ENCODE results near the gene MLIP.
A peak's percentile ranks its signal among the peaks of the same experiment; 100 is the strongest.

MLIP gene

DNA sequence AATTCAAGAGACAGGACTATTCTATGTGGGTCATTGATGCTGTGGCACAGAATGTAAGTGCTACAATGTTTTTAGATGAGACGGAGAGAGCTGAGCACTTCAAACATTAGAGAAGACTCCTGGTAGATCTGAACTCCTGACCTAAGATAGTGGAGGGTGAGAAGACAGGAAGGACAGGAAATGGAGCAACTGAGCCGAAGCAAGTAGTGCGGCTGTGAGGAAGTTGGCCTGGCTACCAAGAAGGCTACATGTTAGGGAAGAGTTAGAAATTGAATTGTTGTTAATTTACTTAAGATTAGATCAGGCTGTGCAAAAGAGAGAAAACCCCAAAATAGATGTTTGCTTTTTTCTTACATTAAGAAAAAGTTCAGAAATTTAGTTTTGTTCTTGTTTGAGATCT, 14.4 kb upstream of the MLIP start:
- no peak for DNase-seq

DNA sequence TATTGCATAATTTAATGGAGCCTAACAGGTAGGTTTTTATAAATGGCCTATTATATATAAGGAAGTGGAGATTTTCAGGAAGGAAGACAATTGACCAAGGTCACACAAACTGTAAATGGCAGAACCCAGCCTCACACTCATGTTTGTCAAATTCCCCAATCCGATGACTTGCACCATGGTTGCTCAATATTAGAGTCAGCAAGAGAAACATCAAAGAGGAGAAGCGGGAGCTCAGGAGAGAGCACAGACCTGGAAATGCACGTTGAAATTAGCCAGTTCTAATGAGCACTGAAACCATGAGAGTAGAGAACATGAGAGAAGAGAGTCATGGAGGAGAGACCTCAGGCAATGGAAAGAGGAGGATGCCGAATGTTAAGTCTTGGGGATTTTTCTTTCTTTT, 13.5 kb upstream of the MLIP start:
- no peak for DNase-seq

DNA sequence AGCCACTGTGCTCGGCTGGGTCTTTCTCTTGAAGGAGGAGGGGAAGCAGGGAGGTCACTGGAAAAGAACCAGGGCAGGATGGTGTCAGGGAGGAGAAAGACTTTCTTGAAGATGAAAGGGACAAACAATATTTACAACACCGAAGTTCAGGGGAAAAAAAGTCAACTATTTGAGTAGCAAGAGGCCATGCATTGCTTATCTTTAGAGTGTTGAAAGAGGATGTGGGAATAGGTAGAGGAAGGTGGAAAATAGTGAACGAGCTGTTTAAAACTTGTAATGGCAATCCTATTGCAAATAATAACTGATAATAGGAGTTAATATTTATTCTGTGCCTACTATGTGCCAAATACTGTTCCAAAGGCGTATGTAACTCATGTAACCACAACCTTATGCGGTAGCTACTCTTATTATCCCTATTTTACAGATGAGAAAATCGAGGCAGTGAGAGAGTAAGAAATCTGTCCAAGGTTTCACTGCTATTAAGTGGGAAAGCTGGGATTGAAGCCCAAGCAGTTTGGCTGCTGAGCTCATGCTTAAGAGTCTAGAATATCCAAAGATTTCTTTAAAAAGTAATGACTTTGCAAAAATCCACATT, 12.7 kb upstream of the MLIP start:
- DNase-seq: no peak

DNA sequence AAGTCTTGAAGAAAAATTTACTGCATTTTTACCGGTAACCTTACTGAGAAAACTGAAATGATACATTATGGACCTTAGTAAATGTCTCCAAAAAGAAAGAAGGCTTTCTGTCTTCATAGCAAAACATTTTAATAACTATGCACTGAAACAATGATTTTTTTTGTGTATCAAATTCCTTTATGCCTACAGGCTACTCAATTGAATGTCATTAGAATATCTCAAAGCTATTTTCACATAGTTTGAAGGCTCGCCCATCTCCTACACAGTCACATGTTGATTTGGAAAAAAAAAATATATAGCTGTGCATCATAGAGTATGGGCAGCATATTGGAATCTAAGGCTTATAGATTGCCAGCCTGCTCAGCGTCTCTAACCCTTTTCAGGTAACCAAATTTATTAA, 12.0 kb upstream of the MLIP start:
- no peak for DNase-seq

DNA sequence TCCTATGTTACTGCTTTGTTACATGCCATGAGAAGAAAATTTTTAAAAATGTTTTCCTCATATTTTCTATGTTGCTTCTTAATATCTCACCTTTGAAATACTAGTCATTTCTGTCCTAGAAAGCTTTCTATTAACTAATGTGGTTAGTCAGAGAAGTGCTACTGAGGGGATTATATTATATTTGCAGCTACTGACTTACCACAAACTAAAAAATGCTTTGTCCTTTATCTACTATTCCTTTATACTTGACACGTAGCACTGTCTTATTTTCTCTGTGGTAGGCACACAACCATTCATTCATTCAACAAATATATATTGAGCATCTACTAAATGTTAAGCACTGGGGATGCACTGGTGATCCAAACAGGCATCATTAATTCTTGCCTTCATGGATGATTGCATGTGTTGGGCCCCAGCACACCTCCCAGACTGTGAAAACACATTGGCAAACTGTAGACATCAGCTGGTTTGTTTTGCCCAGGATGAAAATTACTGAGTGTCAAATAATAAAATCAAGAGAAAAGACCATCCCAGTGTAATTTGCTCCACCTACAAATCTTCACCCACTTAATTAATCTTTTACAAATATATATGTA, 10.7 kb upstream of the MLIP start:
- DNase-seq: no peak

DNA sequence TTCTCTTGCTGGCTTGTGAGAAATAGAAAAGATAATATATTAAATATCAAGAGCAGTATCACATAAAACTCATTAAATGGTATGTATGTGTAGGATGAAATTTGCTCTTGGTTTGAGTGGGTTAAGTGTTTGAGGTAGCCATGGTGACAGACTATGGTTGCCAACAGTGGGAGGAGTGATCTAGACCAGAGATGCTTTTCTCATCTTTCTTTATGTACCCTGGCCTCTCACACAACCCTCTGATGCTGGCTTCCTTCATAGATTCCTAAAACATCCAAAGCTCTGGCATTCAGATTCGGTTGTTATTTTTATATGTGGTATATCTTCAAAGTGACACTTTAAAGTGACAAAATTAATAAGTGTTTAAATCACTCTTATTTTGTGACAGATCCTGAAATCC, 9.0 kb upstream of the MLIP start:
- no peak for DNase-seq

DNA sequence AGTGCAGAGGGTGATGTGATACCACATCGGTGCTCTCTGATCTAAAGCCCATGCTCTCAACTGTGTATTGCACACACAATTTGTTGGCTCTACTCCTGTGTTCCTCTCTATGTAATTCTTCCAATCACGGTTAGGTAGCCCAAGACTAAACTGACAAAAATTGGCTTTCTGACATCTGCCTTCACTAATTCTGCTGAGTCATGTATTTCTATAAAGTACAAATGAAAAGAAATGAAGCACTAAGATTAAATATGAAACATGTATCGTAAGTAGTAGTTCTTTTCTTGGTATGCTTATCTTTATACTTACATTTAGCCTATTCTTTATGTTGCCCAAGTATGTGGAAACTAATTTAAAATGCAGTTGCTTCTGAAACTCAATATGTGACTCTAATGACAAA, 7.7 kb upstream of the MLIP start:
- DNase-seq: no peak

DNA sequence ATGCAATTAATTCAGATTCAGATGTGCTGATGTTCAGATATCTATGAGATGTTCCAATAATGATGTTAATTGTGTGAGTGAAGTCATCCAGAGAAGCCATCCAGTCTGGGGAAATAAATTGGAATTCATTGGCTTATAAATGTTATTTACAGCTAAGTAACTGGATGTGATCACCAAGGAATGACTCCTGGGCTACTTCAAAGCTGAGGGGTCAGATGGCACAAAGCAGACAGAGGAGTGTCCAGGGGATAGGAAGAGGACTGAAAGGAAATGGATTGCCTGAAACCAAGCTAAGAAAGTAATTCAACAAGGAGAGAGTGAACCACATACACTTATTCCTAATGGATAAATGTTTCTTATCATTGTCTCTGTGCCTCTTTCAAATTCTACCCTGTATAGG, 4.5 kb upstream of the MLIP start:
- DNase-seq: no peak

DNA sequence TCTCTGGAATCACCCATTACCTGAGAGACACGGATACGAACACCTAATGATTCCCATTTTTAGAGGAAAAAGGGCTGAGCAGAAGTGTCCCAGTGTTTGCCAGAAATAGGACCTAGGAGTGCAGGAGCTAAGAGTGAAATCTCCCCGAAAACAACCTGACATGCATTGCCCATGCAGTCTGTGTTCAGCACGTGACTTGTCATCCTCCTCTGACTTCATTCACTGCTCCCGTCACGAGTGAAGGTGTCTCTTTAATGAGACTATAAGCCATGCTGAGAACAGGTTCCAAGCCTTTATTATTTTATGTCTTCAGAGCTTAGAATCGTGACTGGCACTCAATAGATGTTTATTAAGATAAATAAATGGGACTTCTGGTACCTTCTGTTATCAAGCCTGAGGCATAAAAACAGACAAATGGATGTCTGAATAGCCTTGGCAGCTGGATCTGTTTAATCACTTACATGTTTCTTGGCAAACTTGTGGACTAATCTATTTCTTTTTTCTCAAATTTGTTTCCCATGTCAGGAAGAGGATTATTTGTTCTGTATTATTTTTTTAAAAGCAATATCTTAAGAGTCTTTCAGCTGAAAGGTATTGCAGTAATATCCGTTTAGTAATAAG, 3.7 kb upstream of the MLIP start:
- no peak for DNase-seq

DNA sequence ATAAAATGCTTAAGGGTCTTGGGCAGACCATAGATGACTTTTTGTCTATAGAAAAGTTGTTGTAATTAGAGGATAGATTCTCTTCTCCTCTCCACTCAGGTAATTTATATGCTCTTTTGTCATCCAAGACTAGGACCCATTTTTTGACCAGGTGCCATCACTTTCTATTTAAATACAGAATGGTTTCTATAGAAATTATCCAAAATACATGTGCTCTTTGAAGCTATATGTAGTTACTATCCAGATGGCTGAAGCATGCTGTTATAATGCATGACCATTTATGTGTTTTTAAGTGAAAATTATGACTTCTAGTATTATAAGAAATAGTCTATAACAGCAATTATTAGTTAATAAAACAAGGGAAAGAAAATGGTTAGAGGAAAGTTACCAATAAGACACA, 3.0 kb upstream of the MLIP start:
- DNase-seq: no peak

DNA sequence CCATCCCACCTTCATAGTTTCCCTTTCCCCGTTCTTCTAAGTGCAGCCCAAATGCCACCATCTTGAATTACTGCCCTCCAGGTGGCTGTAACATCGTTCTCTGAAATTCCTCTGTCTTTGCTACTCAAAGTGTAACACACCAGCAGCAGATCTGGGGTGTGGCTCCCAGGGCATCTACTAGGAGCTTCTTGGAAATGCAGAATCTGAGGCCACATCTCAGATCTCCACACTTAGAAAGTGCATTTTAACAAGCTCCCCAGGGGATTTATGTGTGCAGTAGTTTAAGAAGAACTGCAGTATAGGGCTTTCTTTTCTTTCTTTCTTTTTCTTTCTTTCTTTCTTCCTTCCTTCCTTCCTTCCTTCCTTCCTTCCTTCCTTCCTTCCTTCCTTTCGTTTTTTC, 1.7 kb upstream of the MLIP start:
- DNase-seq: no peak

DNA sequence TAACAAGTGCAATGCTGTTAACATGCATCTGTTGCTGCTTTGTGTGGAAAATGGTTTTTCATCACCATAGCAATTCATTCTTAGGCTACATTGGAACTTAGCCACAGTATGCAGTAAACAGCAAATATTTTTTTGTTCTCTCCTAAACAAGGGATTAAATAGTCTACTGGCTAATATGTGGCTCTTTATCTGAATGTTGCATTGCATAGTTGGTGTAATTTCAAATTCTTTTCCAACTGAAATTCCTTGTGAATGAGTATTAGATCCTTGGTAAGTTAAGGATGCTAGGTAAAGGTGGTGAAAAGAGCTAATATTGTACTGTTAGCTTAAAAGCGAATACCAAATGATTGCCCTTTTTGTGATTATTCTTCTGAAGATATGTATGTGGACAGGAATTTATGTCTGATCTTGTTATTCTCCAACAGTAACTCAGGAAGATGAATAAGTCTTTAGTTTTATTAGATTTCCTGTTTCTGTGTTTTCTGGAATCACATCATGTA, 958 bp downstream of the MLIP start:
- DNase-seq: peak; percentile 58

DNA sequence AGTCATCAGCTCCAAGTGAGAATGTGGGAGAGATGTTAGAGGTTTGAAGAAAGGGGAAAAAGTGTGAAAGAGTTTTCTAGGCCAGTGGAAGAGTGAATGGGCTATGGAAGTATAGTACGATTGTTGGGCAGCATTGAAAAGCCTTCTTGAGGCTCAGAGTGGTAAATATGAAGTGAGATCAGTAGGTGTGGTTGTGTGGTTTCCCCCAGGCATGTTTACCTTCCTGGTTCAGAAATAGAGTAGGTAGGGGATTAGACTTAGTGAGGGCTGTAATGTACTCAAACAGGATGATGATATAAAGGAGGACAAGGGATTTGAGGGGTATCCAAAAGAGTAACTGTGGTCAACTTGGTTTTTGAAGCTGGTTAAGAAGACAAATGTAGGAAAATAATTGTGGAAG, 3.7 kb downstream of the MLIP start:
- no peak for DNase-seq

DNA sequence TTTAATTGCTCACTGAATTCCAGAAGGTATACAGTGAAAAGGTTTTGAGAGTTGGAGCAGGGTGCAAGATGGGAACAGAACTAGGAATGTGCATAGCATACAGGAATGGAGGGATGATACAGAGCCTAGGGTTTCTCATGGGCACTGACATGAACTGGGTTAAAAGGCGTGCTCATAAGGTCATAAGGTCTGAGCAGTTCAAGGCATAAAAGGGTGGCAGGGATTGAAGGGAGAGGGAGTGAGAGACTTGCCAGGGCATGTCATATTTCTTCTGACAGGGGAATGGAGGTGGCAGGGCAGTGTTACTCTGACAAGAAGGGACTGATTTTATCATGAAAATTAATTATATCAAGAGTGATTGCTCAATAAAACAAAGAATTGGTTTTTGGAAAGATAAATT, 4.7 kb downstream of the MLIP start:
- no peak for DNase-seq

DNA sequence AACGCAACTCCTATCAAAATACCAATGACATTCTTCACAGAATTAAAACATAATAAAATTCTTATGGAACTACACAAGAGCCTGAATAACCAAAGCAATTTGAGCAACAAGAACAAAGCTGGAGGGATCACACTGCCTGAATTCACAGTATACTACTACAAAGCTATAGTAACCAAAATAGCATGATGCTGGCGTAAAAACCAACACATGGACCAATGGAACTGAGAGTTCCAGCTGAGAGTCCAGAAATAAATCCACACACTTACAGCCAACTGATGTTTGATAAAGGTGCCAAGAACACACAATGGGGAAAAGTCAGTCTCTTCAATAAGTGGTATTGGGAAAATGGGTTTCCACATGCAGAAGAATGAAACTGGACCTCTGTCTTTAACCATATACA, 6.9 kb downstream of the MLIP start:
- DNase-seq: no peak

DNA sequence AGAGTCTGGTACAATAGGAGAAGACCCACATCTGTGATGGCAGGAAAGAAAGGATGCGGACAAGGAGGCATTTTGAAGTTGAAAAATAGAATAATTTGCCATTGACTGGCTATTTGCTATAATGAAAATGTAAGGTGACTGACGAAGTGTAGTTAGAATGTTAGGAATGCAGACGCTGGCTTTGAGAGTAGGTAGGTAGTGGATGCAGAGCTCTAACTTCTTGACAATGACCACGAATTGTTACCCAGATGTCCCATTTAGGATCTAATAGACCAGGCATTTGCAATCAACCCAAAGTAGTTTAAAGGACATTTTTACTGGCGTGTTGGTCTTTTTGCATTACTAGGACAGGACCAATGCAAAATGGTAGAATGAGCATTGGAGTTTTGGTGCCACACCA, 14.2 kb downstream of the MLIP start:
- DNase-seq: no peak

DNA sequence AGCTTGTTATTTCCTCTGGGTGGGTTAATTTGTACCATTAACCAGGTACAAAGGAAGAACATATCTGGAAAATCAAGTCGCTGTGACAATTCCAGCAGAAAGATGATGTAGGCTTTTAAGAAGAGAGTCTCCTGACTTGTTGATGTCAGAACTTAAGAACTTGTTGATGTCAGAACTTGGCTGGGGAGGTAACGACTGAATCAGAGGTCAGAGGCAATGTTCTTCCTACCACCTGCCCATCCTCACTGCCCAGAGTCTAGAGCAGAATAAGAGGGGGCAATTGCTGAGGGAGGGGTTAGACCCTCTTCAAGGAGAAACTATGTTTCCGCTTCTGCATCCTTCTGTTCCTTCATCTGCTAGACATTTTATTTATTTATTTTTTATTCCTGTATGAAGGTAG, 18.9 kb downstream of the MLIP start:
- DNase-seq: no peak

DNA sequence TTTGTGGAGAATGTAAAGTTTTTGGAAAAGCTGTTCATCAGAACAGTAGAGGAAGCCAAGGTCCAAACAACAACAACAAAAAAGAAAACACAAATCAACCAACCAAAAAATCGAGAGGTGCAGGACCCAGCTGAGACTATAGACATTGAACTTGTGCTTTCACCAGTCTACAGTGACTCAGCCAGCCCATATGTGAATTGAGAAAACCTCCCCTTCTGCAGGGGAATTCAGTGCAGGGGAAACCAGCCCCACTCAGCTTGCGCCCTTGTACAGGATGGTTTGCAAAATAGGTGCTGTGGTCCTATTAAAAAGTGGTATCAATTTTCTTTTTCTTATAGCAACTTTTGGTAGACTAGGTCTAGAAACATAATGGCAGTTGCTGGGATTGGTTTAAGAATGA, 21.3 kb downstream of the MLIP start:
- no peak for DNase-seq

DNA sequence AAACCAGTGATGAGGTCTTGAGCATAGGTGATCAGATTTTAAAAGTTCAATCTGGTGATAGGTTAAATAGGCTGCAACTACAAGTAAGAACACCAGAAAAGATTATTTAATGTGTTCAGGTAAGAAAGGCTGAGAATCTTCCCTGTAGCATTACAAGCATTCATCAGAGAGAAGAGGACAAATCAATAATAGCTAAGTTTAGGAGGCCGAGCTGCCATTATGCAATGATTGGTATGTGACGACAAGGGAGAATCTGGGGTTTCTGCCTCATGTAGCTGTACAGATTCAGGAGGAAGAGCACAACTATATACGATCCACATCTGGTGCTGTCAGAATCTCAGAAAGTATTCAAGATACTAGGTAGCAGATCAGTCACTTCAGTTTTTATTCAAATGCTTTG, 21.9 kb downstream of the MLIP start:
- no peak for DNase-seq

DNA sequence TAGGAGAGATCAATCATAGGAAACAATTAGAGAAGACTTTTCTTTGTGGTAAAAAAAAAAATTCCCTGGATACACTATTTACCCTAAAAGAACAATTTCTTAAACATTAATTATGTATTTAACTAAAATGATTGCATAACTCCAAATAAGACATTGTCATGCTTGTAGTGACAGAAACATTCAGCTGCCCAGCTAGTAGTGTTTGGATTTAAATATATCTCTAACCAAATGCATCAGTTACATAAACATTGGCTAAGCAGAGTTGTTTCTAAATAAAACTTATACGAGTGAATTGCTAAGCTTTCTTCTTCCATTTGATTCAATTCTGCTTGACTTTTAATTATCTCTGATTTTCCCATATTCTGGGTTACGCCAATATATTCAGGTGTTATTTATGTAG, 23.7 kb downstream of the MLIP start:
- no peak for DNase-seq

DNA sequence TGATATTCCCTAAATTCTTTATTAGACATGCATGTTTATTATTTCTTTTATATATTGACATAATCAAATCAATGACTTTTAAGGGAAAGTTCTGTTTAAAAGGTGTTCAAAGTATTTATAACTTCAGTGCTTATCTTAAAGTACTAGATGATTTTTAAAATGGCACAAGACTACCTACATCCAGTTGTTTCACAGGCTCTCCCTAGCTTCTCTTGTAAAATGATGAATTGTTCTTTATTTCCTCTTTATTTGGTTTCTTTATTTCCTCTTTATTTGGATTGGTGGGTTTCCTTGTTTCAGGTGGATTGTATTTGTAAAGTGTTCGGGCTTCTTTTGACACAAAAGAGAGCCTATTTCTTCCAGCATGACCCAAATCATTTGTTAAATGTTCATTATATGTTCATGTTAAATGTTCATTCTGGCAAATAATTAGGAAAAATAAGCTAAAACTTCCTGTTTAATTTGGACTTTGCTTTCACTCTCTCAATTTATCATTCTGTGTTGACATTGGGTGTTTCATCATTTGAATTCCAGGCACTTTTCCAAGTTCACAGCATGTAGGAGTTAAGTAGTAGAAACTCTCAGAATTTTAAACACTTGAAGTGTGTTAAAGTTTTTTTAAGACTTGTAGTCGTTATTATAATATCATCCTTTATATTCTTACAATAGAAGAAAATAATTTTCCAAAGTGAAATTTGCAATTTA, 24.6 kb downstream of the MLIP start:
- DNase-seq: peak; percentile 63

DNA sequence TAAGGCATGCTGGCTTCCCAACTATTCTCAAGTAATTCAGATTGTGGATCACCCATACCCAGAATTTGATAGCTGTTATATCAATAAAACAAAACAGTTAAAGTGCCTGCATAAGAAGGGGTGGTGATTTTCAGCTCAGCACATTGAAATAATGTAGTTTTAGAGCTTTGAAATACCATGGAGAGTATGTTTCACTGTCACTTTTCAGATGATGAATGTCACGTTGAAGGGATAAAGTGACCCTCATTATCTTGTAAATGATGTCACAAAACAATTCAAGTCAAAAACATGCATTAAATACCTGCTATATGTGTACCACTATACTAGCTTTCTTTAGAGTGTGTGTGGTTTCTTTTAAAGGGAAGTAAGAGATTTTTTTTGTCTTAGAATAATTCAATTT, 27.6 kb downstream of the MLIP start:
- no peak for DNase-seq

DNA sequence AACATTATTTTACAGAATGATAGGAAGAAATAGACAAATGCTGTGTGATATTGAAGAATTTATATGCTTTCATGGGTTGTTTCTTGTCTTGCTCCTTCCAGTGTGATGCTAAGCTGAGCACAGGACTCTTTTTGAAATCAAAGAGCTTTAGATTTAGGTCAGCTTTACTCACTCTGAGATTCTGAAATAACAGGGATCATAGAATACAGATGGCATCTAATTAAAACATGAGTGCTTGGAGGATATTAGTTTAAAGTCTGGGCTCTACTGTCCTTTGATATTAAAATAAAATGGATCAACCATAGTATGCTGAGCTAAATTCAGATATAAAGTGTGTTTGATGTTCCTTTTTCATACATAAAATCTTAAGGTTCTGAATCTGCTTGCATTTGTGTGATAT, 29.6 kb downstream of the MLIP start:
- no peak for DNase-seq

DNA sequence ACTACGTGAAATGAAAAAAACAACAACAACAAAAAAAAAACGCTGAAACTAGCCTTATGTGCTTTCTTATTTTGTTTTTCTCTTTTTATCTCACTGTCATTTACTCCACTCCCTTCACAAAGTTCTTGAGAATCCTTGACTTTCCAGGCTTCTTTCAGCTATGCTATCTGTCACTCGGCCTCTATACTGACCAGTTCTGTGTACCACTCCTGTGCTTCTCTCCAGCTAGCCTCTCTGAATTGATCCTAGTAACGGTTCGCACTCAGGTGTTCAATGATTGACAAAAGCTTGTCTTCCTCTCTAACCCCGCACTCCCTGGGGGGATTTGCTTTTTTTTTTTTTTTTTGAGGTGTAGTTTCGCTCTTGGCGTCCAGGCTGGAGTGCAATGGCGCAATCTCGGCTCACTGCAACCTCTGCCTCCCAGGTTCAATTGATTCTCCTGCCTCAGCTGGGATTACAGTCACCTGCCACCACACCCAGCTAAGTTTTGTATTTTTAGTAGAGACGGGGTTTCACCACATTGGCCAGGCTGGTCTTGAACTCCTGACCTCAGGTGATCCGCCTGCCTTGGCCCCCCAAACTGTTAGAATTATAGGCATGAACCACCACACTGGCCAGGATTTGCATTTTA, 31.8 kb downstream of the MLIP start:
- DNase-seq: no peak

Data from NCI-H226 (cell line).